SK-N-MC (cell line): ENCODE data around the gene COPZ1.

ENCODE experiments used
- DNase-seq: peaks from one replicate; pipeline ENCODE4 v3.0.0-alpha.2; 2011; ENCODE audit warnings: low read depth, low spot score
- H3K27ac ChIP-seq: fragments of 200-600 bp; sonication (generic); 2 replicates; pipeline ENCODE4 v1.5.1; 2016; ENCODE audit warnings: mixed run types
- H3K36me3 ChIP-seq: fragments of 200-600 bp; sonication (generic); 2 replicates; pipeline ENCODE4 v1.6.1; 2017; ENCODE audit warnings: antibody characterized with exemption, low read length, mixed read lengths; ENCODE audit not compliant: insufficient read depth
- H3K4me3 ChIP-seq: fragments of 200-600 bp; sonication (generic); 2 replicates; pipeline ENCODE4 v1.5.1; 2016
- H3K9ac ChIP-seq: fragments of 200-600 bp; sonication (generic); 2 replicates; pipeline ENCODE4 v1.8.0; 2017; ENCODE audit warnings: mixed run types, mixed read lengths; ENCODE audit not compliant: insufficient read length
- H3K9me3 ChIP-seq: fragments of 200-600 bp; sonication (generic); 2 replicates; pipeline ENCODE4 v1.6.1; 2017; ENCODE audit warnings: low read depth, mild to moderate bottlenecking, antibody characterized with exemption, low read length, moderate library complexity, mixed read lengths
- EZH2 ChIP-seq: fragments of 200-600 bp; sonication (generic); IDR thresholded peaks from one replicate; pipeline ENCODE4 v1.6.1; 2017; ENCODE audit warnings: antibody characterized with exemption
- FOXP2 ChIP-seq: optimal IDR thresholded peaks from 2 replicates; pipeline ENCODE3; 2011; ENCODE audit warnings: mild to moderate bottlenecking, moderate library complexity; ENCODE audit not compliant: insufficient read depth; ENCODE audit errors: extremely low read length, control extremely low read depth
- POLR2AphosphoS5 ChIP-seq: IDR thresholded peaks from 2 replicates; pipeline ENCODE4 v1.6.1; 2012; ENCODE audit warnings: mild to moderate bottlenecking, low read depth, low read length, borderline replicate concordance

Gene COPZ1

DNA sequence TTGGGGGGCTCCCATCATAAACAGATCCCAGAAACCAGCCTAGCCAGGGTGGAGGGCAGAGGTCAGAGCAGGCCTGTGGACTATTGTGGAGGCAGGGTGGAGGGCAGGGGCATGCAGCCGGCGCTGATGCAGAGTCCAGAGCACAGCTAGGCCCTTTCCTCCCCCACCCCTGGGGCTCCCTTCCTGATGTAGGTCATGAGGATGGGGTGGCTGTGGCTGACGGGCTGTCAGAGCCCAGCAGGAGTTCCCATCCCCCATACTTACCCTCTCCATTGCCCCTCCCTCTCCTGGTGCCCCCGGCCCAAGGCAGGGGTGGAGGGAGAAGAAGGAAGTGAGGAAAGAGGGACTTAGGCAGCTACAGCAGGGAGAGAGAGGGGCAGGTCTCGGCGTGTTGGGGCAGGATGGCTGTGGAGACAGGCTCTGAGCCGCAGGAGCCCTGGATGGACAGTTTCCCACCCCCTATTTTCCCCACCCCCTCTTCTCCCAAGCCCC lies 65.3 kb downstream of the COPZ1 start:
- Histone ChIP-seq H3K9me3 (no peaks in the 10 kb centered on the region), H3K4me3 (peak overlapping the region; percentile 87), H3K36me3 (peaks cover 3% of the 10 kb centered on the region; the same call in 1 of the 2 replicates), H3K27ac (no peak overlapping the region), H3K9ac (peak overlapping the region; percentile 17)
- DNase-seq = no peak
- no peak for TF ChIP-seq FOXP2

DNA sequence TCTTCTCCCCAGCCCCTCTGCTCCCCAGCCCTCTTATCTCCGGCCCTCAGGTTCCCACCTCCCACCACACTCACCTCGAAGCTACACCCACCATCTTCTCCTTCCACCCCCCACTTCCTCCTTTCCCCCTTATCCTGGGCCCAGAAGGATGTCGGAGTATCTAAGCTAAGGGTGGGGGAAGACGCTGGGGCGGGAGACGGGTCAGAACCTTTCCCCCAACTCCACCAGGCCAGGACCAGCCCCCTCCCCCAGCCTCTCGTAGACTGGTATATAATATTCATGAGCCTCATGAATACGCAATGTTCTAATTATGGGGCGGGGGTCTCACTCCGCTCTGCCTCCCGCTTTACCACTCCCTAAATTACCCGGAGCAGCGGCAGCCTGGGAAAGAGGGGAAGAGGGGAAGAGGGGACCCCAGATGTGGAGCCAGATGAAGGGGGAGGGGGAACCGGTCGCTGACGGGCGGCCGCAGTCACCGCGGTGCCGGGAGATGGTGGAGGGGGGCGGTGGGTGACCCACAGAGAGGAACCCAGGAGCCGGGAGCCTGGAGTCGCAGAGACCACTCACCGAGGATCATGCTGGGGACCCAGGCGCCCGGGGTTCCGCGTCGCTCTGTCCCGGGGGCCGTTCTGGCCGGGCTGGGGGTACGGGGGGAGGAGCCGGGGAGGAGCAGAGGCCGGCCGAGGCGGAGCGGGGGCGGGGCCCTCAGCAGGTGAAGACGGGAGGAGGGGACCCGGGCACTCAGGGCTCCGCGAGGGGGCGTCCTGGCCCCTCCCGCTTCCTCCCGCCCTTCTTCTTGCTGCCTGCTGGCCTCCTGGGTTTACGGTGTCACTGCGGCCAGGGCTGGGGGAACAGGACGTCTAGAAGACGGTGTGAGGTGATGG lies 66.0 kb downstream of the COPZ1 start:
- peaks cover 8% of the 10 kb centered on the region for H3K36me3 ChIP-seq
- H3K27ac ChIP-seq = no peak overlapping the region
- no peak for DNase-seq
- H3K9me3 ChIP-seq = no peaks in the 10 kb centered on the region
- H3K9ac ChIP-seq = peak overlapping the region; percentile 17
- H3K4me3 ChIP-seq = peak overlapping the region; percentile 87
- TF ChIP-seq POLR2AphosphoS5 = peak; percentile 51; the same call in 1 of the 2 replicates
- TF ChIP-seq EZH2 = no peak
- no peak for TF ChIP-seq FOXP2

DNA sequence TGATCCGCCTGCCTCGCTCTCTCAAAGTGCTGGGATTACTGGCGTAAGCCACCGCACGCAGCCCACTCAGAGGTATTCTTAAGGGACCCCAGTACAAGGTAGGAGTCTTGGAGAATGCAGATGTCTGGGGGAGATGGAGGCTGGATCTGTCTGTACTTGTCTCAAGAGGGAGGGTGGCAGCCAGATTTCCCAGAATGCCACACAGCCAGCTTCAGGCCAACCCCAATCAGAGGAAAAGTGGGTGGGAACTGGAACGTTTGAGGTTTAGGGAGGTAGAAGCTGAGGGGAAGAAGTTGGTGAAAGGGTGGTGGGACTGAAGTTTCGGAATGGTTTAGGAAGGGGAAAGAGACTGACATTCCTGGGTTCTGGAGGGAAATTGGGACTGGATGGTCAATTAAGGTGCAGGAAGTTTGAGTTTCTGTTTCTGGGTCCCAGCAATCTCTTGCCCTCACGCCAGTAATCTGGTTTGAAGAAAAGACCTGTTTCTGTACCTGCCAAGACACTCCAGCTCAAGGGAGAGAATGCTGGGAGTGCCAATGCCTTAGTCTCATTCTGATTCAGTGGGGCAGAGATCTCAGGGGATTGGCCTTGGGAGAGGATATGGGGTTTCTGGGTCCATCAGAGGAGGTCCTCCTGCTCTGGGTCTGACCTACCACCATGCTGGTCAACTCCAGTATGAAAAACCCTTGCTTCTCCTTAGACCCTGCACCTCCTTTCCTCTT lies 67.7 kb downstream of the COPZ1 start:
- DNase-seq = no peak
- TF ChIP-seq EZH2 (no peak), POLR2AphosphoS5 (no peak), FOXP2 (no peak)
- H3K36me3 ChIP-seq = peaks cover 25% of the 10 kb centered on the region
- no peaks in the 10 kb centered on the region for H3K9me3 ChIP-seq
- H3K4me3 ChIP-seq = no peak overlapping the region
- H3K27ac ChIP-seq = peak overlapping the region; percentile 75
- H3K9ac ChIP-seq = no peak overlapping the region

DNA sequence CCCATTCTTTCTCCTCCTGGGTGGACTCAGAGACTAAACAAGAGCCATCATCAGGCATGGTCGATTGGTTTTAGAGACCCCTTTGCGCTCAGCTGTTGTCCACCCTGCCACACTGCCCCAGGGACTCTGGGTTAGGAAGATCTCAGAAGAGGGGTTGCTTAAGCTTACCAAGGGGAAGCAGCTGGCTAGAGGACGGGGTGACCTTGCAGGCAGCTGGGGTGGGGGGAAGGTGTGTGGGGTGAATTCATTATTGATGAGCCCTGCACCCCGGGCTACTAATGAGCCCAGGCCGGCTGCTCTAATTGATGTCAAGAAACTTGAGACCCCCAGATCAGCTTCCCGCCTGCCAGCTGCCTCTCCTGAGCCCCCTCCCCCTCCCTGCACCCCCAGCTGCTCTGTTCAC lies 68.3 kb downstream of the COPZ1 start:
- H3K4me3 ChIP-seq = no peak overlapping the region
- H3K9me3 ChIP-seq = no peaks in the 10 kb centered on the region
- DNase-seq = no peak
- H3K9ac ChIP-seq = no peak overlapping the region
- peaks cover 31% of the 10 kb centered on the region for H3K36me3 ChIP-seq
- TF ChIP-seq POLR2AphosphoS5 = no peak
- peak overlapping the region; percentile 75 for H3K27ac ChIP-seq

DNA sequence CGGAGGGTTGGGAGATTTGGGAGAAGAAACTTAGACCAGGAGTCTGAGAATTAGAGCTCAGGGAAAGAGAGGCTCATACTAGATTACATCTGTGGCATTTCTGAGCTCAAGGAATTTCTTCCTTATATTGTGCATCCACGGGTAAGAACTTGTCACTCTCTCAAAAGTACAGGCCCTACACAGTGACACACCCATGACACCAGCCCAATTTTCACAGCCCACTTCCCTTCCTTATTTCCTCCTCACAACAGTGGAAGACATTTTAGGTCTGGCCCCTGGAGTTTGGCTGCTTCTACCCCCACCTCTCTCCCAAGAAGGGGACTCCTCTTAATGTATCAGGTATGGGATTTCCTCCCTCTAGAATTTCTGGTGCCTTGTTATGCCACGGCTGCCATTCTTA lies 68.8 kb downstream of the COPZ1 start:
- Histone ChIP-seq H3K27ac (no peak overlapping the region), H3K9ac (no peak overlapping the region), H3K4me3 (no peak overlapping the region), H3K9me3 (no peaks in the 10 kb centered on the region), H3K36me3 (peaks cover 36% of the 10 kb centered on the region)
- no peak for TF ChIP-seq EZH2
- no peak for TF ChIP-seq FOXP2
- no peak for TF ChIP-seq POLR2AphosphoS5
- DNase-seq = no peak

DNA sequence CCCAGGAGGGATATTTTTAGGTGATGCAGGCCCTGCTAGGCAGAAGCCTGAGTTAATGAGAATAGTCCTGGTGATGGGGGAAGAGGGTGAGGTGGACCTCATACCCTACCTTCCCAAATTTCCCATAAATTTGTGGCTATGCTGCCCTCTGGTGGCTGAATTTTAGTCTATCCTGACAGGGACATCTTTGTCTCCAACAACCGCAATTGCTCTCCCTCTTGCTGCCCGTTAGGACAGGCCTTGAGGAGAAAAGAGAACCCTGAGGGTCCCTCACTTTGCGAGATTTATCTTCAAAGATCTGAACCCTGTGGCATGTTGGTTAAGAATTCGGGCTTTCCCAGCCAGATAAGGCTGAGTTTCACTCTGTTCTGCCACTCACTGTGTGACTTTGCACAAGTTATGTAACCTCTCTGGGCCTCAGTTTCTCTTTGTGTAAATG lies 69.4 kb downstream of the COPZ1 start:
- peaks cover 41% of the 10 kb centered on the region for H3K36me3 ChIP-seq
- peak; percentile 37 for DNase-seq
- no peak overlapping the region for H3K4me3 ChIP-seq
- H3K27ac ChIP-seq = no peak overlapping the region
- no peak overlapping the region for H3K9ac ChIP-seq
- TF ChIP-seq EZH2 (no peak), POLR2AphosphoS5 (no peak), FOXP2 (no peak)
- H3K9me3 ChIP-seq = no peaks in the 10 kb centered on the region

DNA sequence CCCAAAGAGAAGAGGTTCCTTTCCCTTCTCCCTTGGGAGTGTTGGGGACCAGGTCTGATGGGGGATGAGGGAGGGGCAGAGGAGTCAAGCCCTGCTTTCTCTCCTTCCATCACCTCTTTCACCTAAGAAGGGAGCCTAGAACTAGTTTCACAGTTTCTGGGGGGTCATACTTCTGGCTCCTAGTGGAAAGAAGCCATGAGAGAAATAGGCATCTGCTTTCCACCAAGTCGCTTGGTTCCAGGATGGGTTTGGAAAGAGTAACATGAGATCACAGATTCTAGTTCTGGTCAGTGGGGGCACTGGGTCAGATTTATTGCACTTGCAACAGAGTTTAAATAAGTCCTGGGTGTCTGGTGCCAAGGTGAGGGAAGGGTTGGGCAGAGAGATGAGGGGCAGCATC lies 70.1 kb downstream of the COPZ1 start:
- TF ChIP-seq EZH2 (no peak), FOXP2 (no peak), POLR2AphosphoS5 (no peak)

DNA sequence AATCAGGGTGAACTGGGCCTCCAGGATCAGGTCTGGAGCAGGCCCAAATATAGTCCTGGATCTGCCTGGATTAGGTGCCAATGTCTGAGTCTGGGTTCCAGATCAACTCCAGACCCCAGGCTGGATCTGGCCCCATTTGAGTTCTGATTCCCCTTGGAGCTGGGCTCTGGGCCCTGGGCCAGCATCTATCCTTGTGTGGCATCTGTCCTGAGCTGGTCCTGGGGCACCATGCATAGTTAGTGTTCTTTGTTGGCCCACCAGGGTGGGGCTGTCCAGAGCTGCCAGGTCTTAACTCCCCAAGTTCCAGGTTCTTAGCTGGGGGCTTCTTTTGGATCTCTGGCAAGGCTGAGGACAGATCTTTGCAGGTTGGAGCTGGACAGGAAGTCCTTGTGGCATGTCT lies 70.6 kb downstream of the COPZ1 start:
- Histone ChIP-seq H3K9me3 (no peaks in the 10 kb centered on the region), H3K36me3 (peaks cover 54% of the 10 kb centered on the region), H3K9ac (no peak overlapping the region), H3K4me3 (no peak overlapping the region), H3K27ac (no peak overlapping the region)
- DNase-seq = no peak
- TF ChIP-seq EZH2 = no peak
- TF ChIP-seq FOXP2 = no peak
- no peak for TF ChIP-seq POLR2AphosphoS5

More for the DNA sequence above, 70.1 kb downstream of the COPZ1 start:
- Histone ChIP-seq H3K36me3 (peaks cover 48% of the 10 kb centered on the region), H3K27ac (no peak overlapping the region), H3K9me3 (no peaks in the 10 kb centered on the region), H3K9ac (no peak overlapping the region), H3K4me3 (no peak overlapping the region)
- DNase-seq = no peak

DNA sequence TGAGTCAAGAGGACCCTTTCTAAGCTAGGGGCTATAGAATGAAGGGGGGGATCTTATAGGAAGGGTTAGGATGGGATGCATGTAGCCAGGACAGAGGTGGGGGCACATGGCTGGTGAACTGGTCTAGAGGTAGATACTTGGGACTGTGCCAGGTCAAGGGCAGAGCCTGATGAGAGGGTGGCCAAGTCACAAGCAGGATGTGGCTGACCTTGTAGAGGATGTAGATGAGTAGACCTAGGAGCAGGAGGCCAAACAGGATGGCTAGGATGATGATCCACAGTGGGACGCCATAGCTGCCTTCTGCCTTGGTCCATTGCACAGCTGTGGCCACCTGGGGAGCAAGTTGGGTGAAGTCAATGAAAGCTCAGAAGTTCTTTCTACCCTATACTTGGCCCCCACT lies 72.2 kb downstream of the COPZ1 start:
- H3K36me3 ChIP-seq = peaks cover 70% of the 10 kb centered on the region
- TF ChIP-seq EZH2 (no peak), FOXP2 (no peak)

More for the DNA sequence above, 72.2 kb downstream of the COPZ1 start:
- Histone ChIP-seq H3K9me3 (no peaks in the 10 kb centered on the region), H3K4me3 (no peak overlapping the region), H3K9ac (no peak overlapping the region), H3K27ac (no peak overlapping the region)
- no peak for DNase-seq
